NCI-H1694 treated with DMSO at 0.1 percent for 48 hours (cell line): ENCODE data around the gene LY6G6D.

Source experiments
- DNase-seq: peaks from one replicate; lab custom pipeline; 2025; lab: John Stamatoyannopoulos, UW

LY6G6D gene

DNA sequence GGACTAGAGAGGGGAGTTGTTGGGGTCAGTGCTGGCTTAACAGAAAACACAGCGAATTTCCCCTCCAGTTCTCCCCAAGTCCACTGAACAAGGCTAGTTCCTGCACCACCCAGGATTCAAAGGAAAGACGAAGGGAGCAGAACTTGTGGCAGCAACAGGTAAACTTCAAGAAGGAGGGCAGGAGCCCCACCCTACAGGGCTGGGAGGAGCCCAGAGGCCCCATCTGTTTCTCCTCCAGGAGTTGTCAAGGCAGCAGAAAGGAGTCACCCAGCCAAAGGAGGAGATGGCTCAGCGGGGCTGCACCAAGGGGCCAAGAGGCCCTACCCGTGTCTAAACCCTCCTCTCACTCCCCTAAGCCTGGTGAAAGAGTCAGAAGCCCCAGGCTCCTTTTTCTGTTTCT lies 49.0 kb downstream of the LY6G6D start:
- DNase-seq = no peak

DNA sequence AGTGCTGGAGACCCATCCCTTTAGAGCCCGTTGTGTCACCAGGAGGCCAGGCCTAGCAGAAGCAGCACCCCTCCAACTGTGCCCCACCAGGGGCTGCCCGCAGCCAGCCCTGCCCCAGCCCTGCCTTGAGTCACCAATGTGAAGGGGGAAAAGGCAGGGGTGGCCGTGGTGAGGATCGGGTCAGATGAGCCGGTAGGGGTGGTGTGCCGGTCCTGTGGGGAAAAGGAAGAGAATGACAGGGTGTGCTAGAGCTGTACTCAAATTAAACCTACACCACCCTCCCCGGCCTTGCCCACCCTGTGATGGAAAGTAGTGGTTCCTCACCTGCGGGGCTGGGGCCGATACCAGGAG lies 50.4 kb downstream of the LY6G6D start:
- DNase-seq = no peak

- no peak for DNase-seq
Observed at GRCh38 chr6:31765910-31766794, 51.0 kb downstream of the LY6G6D start.

- no peak for DNase-seq
Observed at GRCh38 chr6:31767096-31767645, 52.0 kb downstream of the LY6G6D start.
